Esophagus muscularis mucosa (tissue), 4 donors: ENCODE results near the gene TUBB3.

Experiments used
- EP300 ChIP-seq: sonication (generic); formaldehyde crosslinking; IDR thresholded peaks from one replicate; pipeline ENCODE4 v1.6.1; 2017; ENCODE audit warnings: antibody characterized with exemption
- POLR2A ChIP-seq: fragments of 450-650 bp; IDR thresholded peaks from one replicate; pipeline ENCODE4 v1.6.1; 2017; ENCODE audit warnings: antibody characterized with exemption, moderate library complexity, mild to moderate bottlenecking, low read depth
- TF ChIP-seq, protein P1 (sequence below), 3 experiments: fragments of 200-600 bp in 2 of 3; fragments of 450-650 bp in 1 of 3; sonication (generic) in 2 of 3; IDR thresholded peaks; one replicate each; pipeline ENCODE4 v1.5.1; 2017 to 2019; ENCODE audit warnings: antibody characterized with exemption in 3 of 3, mild to moderate bottlenecking in 2 of 3, moderate library complexity in 1 of 3

DNA sequence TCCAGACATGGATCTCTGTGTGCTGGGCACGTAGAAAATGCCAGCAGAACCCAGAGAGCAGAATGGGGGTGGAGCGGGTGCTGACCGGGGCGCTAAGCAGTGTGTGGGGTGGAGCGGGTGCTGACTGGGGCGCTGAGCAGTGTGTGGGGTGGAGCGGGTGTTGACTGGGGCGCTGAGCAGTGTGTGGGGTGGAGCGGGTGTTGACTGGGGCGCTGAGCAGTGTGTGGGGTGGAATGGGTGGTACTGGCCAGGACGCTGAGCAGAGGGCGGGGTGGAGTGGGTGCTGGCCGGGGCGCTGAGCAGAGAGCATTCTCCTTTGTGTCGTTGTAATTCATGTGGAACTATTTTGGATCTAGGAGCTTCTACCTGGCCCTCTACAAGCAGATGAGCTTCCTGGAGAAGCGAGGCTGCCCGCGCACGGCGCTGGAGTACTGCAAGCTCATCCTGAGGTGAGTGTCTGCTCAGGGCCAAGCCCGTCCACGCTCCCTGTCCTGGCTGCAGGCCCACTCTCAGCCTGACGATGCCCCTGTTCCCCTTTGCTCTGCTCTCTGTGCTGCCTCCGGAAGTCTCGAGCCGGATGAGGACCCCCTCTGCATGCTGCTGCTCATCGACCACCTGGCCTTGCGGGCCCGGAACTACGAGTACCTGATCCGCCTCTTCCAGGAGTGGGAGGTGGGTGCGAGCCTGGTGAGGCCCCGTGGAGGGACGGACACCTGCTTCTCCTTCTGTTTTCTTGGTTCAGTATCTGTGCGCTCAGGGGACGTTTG, 24.8 kb upstream of the TUBB3 start:
- TF ChIP-seq, protein P1, sequence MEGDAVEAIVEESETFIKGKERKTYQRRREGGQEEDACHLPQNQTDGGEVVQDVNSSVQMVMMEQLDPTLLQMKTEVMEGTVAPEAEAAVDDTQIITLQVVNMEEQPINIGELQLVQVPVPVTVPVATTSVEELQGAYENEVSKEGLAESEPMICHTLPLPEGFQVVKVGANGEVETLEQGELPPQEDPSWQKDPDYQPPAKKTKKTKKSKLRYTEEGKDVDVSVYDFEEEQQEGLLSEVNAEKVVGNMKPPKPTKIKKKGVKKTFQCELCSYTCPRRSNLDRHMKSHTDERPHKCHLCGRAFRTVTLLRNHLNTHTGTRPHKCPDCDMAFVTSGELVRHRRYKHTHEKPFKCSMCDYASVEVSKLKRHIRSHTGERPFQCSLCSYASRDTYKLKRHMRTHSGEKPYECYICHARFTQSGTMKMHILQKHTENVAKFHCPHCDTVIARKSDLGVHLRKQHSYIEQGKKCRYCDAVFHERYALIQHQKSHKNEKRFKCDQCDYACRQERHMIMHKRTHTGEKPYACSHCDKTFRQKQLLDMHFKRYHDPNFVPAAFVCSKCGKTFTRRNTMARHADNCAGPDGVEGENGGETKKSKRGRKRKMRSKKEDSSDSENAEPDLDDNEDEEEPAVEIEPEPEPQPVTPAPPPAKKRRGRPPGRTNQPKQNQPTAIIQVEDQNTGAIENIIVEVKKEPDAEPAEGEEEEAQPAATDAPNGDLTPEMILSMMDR (IDR thresholded peaks at IDR 0.05) = no peak
- TF ChIP-seq EP300 (no peak), POLR2A (no peak)
